Nephron (organoid): ENCODE data around the gene ZNF574.

Experiments used
- H3K27ac Mint-ChIP-seq, 3 experiments: 2 replicates each; pipeline ENCODE4 v1.8.0; 2020; ENCODE audit warnings: mixed read lengths in 3 of 3, mild to moderate bottlenecking in 2 of 3, moderate library complexity in 1 of 3
- H3K27me3 Mint-ChIP-seq: 2 replicates; pipeline ENCODE4 v1.8.0; 2021; ENCODE audit warnings: low read depth, mild to moderate bottlenecking, moderate library complexity, mixed read lengths
- H3K36me3 Mint-ChIP-seq: 2 replicates; pipeline ENCODE4 v1.8.0; 2020; ENCODE audit warnings: low read depth, mixed read lengths
- H3K4me1 Mint-ChIP-seq: 2 replicates; pipeline ENCODE4 v1.8.0; 2020; ENCODE audit warnings: mixed read lengths
- H3K4me3 Mint-ChIP-seq, 3 experiments: 2 replicates each; pipeline ENCODE4 v1.8.0; 2020; ENCODE audit warnings: mild to moderate bottlenecking in 3 of 3, mixed read lengths in 3 of 3, moderate library complexity in 2 of 3
- H3K9me3 Mint-ChIP-seq: 2 replicates; pipeline ENCODE4 v1.8.0; 2020; ENCODE audit warnings: mixed read lengths
- CTCF ChIP-seq, 3 experiments: fragments of 200-600 bp; sonication (generic); IDR thresholded peaks; one replicate each; pipeline ENCODE4 v1.5.0; 2021; ENCODE audit warnings: antibody characterized with exemption in 3 of 3; ENCODE audit not compliant: unreplicated experiment in 3 of 3

ZNF574 gene

GRCh38 chr19:42092350-42092749, 16.4 kb downstream of the ZNF574 start:
- Mint-ChIP-seq H3K4me1 (no peaks in the 10 kb centered on the region), H3K4me3 (no peak overlapping the region), H3K36me3 (no peaks in the 10 kb centered on the region), H3K9me3 (no peaks in the 10 kb centered on the region), H3K27ac (no peak overlapping the region), H3K27me3 (peaks cover 26% of the 10 kb centered on the region)
- no peak for TF ChIP-seq CTCF (IDR thresholded peaks at IDR 0.05; ENCODE audit: unreplicated experiment in 3 of 3)

GRCh38 chr19:42093505-42093904, 17.5 kb downstream of the ZNF574 start:
- H3K27me3 Mint-ChIP-seq = peaks cover 32% of the 10 kb centered on the region

GRCh38 chr19:42093926-42094325, 18.0 kb downstream of the ZNF574 start:
- TF ChIP-seq CTCF (IDR thresholded peaks at IDR 0.05; ENCODE audit: unreplicated experiment in 3 of 3) = no peak
- Mint-ChIP-seq H3K27me3 (peaks cover 32% of the 10 kb centered on the region), H3K36me3 (no peaks in the 10 kb centered on the region), H3K9me3 (no peaks in the 10 kb centered on the region), H3K27ac (no peak overlapping the region), H3K4me1 (no peaks in the 10 kb centered on the region), H3K4me3 (no peak overlapping the region)

More at GRCh38 chr19:42093505-42093904, 17.5 kb downstream of the ZNF574 start:
- Mint-ChIP-seq H3K36me3 (no peaks in the 10 kb centered on the region), H3K27ac (no peak overlapping the region), H3K9me3 (no peaks in the 10 kb centered on the region), H3K4me3 (no peak overlapping the region), H3K4me1 (no peaks in the 10 kb centered on the region)
- no peak for TF ChIP-seq CTCF (IDR thresholded peaks at IDR 0.05; ENCODE audit: unreplicated experiment in 3 of 3)

- Mint-ChIP-seq H3K9me3 (no peaks in the 10 kb centered on the region), H3K27ac (no peak overlapping the region), H3K27me3 (peaks cover 32% of the 10 kb centered on the region), H3K36me3 (no peaks in the 10 kb centered on the region), H3K4me3 (no peak overlapping the region), H3K4me1 (no peaks in the 10 kb centered on the region)
- no peak for TF ChIP-seq CTCF (IDR thresholded peaks at IDR 0.05; ENCODE audit: unreplicated experiment in 3 of 3)
Measured at GRCh38 chr19:42095142-42095813, 19.3 kb downstream of the ZNF574 start.

GRCh38 chr19:42095814-42096230, 19.9 kb downstream of the ZNF574 start:
- TF ChIP-seq CTCF (IDR thresholded peaks at IDR 0.05; ENCODE audit: unreplicated experiment in 3 of 3) = no peak

GRCh38 chr19:42096255-42096837, 20.4 kb downstream of the ZNF574 start:
- H3K4me3 Mint-ChIP-seq = no peak overlapping the region
- no peaks in the 10 kb centered on the region for H3K9me3 Mint-ChIP-seq
- no peaks in the 10 kb centered on the region for H3K36me3 Mint-ChIP-seq

More at GRCh38 chr19:42095814-42096230, 19.9 kb downstream of the ZNF574 start:
- H3K4me1 Mint-ChIP-seq = no peaks in the 10 kb centered on the region
- H3K27ac Mint-ChIP-seq = no peak overlapping the region
- H3K36me3 Mint-ChIP-seq = no peaks in the 10 kb centered on the region
- H3K4me3 Mint-ChIP-seq = no peak overlapping the region
- H3K27me3 Mint-ChIP-seq = peaks cover 32% of the 10 kb centered on the region
- no peaks in the 10 kb centered on the region for H3K9me3 Mint-ChIP-seq

More at GRCh38 chr19:42096255-42096837, 20.4 kb downstream of the ZNF574 start:
- Mint-ChIP-seq H3K4me1 (no peaks in the 10 kb centered on the region), H3K27me3 (peaks cover 32% of the 10 kb centered on the region), H3K27ac (no peak overlapping the region)
- TF ChIP-seq CTCF (IDR thresholded peaks at IDR 0.05; ENCODE audit: unreplicated experiment in 3 of 3) = no peak
